K562 (cell line): ENCODE data around the gene CDAN1. TPM values are rescaled to one million over a fixed set of nuclear protein-coding genes. Genes with fewer than 3 reads are reported as not detected.

ENCODE experiments used
- ATAC-seq: fragments of 200-7000 bp; cut with Tn5 transposase; 3 replicates; pipeline ENCODE4 v1.9.1; 2020; ENCODE audit warnings: moderate library complexity
- BruUV-seq: library from RNA; stranded (reverse); fragments of 400-500 nt; replicated peaks from 2 replicates; lab custom pipeline; 2021; lab: Mats Ljungman, UMichigan
- CTCF ChIA-PET: fragments of 300-600 bp; formaldehyde crosslinking; extraction: SDS; loops from one replicate; lab custom pipeline; 2021; ENCODE audit warnings: low intra/inter-chr PET ratio; lab: Yijun Ruan, JAX
- POLR2A ChIA-PET: fragments of 300-600, 350-650 bp; sonication (Branson Sonifier 250); formaldehyde crosslinking; extraction: SDS; loops from one replicate; lab custom pipeline; 2021; ENCODE audit warnings: antibody characterized with exemption, inconsistent platforms; lab: Yijun Ruan, JAX
- DNase-seq, 4 experiments: peaks; one replicate each; pipeline versions ENCODE4 v3.0.0 to v3.0.0-alpha.2; 2011 to 2018; ENCODE audit warnings: low spot score in 3 of 4, mixed read lengths in 3 of 4; ENCODE audit errors: extremely low read depth in 1 of 4
- FAIRE-seq: peaks from 2 replicates; lab custom pipeline; 2011; peaks lifted over from hg19 to GRCh38; lab: Jason Lieb, UNC
- H2AFZ ChIP-seq: 2 replicates; pipeline ENCODE4 v1.6.0; 2011; ENCODE audit warnings: low read depth, low read length, control low read depth, inconsistent platforms
- H3K27ac ChIP-seq: fragments of 200-600 bp; 3 replicates; pipeline ENCODE4 v1.8.0; 2011; ENCODE audit warnings: low read depth, mild to moderate bottlenecking, control low read depth, inconsistent platforms, low read length, moderate library complexity, mixed read lengths; ENCODE audit errors: extremely low read depth
- H3K27me3 ChIP-seq, 2 experiments: fragments of 300-600 bp in 1 of 2; 2 replicates in 1 of 2; 3 replicates in 1 of 2; pipeline versions ENCODE4 v1.6.0 to v1.8.0; 2011; ENCODE audit warnings: inconsistent platforms in 2 of 2, low read length in 2 of 2, mild to moderate bottlenecking in 1 of 2, mixed read lengths in 1 of 2, moderate library complexity in 1 of 2; ENCODE audit not compliant: control insufficient read depth in 2 of 2, insufficient read depth in 2 of 2
- H3K36me3 ChIP-seq: fragments of 300-600 bp; 3 replicates; pipeline ENCODE4 v1.8.0; 2011; ENCODE audit warnings: mild to moderate bottlenecking, low read length, inconsistent platforms; ENCODE audit not compliant: control insufficient read depth, insufficient read depth
- H3K4me1 ChIP-seq, 2 experiments: fragments of 200-600 bp in 1 of 2; replicated peaks in 1 of 2; 2 replicates in 1 of 2; 3 replicates in 1 of 2; pipeline versions ENCODE4 v1.5.1 to v1.8.0; 2011; ENCODE audit warnings: inconsistent platforms in 2 of 2, low read length in 2 of 2, mild to moderate bottlenecking in 1 of 2, mixed read lengths in 1 of 2, moderate library complexity in 1 of 2; ENCODE audit not compliant: control insufficient read depth in 2 of 2, insufficient read depth in 2 of 2
- H3K4me2 ChIP-seq: 2 replicates; pipeline ENCODE4 v1.6.1; 2011; ENCODE audit warnings: low read length, control low read depth, inconsistent platforms, mixed read lengths; ENCODE audit not compliant: insufficient read depth
- H3K4me3 ChIP-seq: fragments of 200-600 bp; sonication (generic), shearing (Covaris generic); 2 replicates; pipeline ENCODE4 v1.5.1; 2016; ENCODE audit warnings: control low read depth, inconsistent platforms
- H3K79me2 ChIP-seq: fragments of 200-600 bp; 3 replicates; pipeline ENCODE4 v1.8.0; 2011; ENCODE audit warnings: low read length, inconsistent platforms; ENCODE audit not compliant: control insufficient read depth, insufficient read depth
- H3K9ac ChIP-seq, 2 experiments: 2 replicates each; pipeline versions ENCODE4 v1.6.0 to v1.6.1; 2011; ENCODE audit warnings: low read depth in 2 of 2, low read length in 2 of 2, control low read depth in 1 of 2, inconsistent platforms in 1 of 2, mild to moderate bottlenecking in 1 of 2, mixed read lengths in 1 of 2; ENCODE audit not compliant: insufficient read depth in 1 of 2
- H3K9me1 ChIP-seq: one replicate; pipeline ENCODE4 v1.6.0; 2011; ENCODE audit warnings: inconsistent platforms, mild to moderate bottlenecking, low read length, moderate library complexity; ENCODE audit not compliant: control insufficient read depth, insufficient read depth
- H3K9me3 ChIP-seq: replicated peaks from 2 replicates; pipeline ENCODE4 v1.5.1; 2011; ENCODE audit warnings: low read depth, low read length, inconsistent platforms; ENCODE audit not compliant: control insufficient read depth, insufficient read depth
- H4K20me1 ChIP-seq: replicated peaks from 2 replicates; pipeline ENCODE4 v1.6.1; 2011; ENCODE audit warnings: low read length, inconsistent platforms, mixed read lengths; ENCODE audit not compliant: control insufficient read depth, insufficient read depth
- CBX1 ChIP-seq: sonication (generic); IDR thresholded peaks from 2 replicates; pipeline ENCODE4 v1.6.1; 2016; ENCODE audit warnings: antibody characterized with exemption, low read depth, mild to moderate bottlenecking
- CREB5 ChIP-seq: fragments of 250-450 bp; sonication (Bioruptor Pico); IDR thresholded peaks from 2 replicates; pipeline ENCODE4 v1.5.0; 2020; ENCODE audit warnings: mild to moderate bottlenecking
- ELF2 ChIP-seq: fragments of 250-450 bp; sonication (Bioruptor Pico); IDR thresholded peaks from 2 replicates; pipeline ENCODE4 v1.5.0; 2021; ENCODE audit warnings: mild to moderate bottlenecking
- ETV1 ChIP-seq: fragments of 450-650 bp; conservative IDR thresholded peaks from 2 replicates; pipeline ENCODE4 v1.6.1; 2016; ENCODE audit warnings: missing genetic modification characterization, control low read depth, low read depth, missing compliant biosample characterization
- JUN ChIP-seq, 2 experiments: sonication (generic) in 1 of 2; formaldehyde crosslinking in 1 of 2; IDR thresholded peaks; 2 replicates each; pipeline versions ENCODE4 v1.6.1 to v1.8.0; 2012 to 2022; ENCODE audit warnings: borderline replicate concordance in 2 of 2, mild to moderate bottlenecking in 2 of 2, improper control_type of control experiment in 1 of 2, low read depth in 1 of 2, low read length in 1 of 2, missing genetic modification reagents in 1 of 2
- POLR2G ChIP-seq: fragments of 200-400 bp; formaldehyde crosslinking; IDR thresholded peaks from 2 replicates; pipeline ENCODE4 v1.6.1; 2017; ENCODE audit warnings: low read depth, mild to moderate bottlenecking, antibody characterized with exemption, low read length, moderate library complexity
- TBP ChIP-seq: optimal IDR thresholded peaks from 2 replicates; pipeline ENCODE3; 2011; ENCODE audit warnings: low read depth, low read length, improper control_type of control experiment
- TCF7 ChIP-seq: sonication (generic); IDR thresholded peaks from 2 replicates; pipeline ENCODE4 v1.6.1; 2016; ENCODE audit warnings: antibody characterized with exemption, borderline replicate concordance
- TGIF2 ChIP-seq: sonication (generic); formaldehyde crosslinking; IDR thresholded peaks from 2 replicates; pipeline ENCODE4 v1.8.1; 2022; ENCODE audit warnings: mild to moderate bottlenecking, missing genetic modification reagents, moderate library complexity
- ZC3H4 ChIP-seq: sonication (generic); formaldehyde crosslinking; IDR thresholded peaks from 2 replicates; pipeline ENCODE4 v1.9.0; 2021; ENCODE audit warnings: missing genetic modification reagents, borderline replicate concordance
- ZNF143 ChIP-seq: sonication (generic); formaldehyde crosslinking; IDR thresholded peaks from 2 replicates; pipeline ENCODE4 v1.9.0; 2022; ENCODE audit warnings: mild to moderate bottlenecking, missing genetic modification reagents
- WGBS: fragments of 100-300 bp; shearing (Covaris generic); methylation state at CpG from one replicate; pipeline ENCODE4 v1.1.6; 2016; ENCODE audit warnings: low coverage, mixed read lengths; ENCODE audit not compliant: insufficient coverage; ENCODE audit errors: missing lambda C conversion rate; 5-methylcytosine and 5-hydroxymethylcytosine counted together
- in situ Hi-C: fragments of 300-500 bp; cut with MboI; formaldehyde crosslinking; loops from 4 replicates; pipeline ENCODE4 v1.15.0; 2018; ENCODE audit warnings: inconsistent platforms, mixed read lengths
- intact Hi-C: fragments of 100-400 bp; cut with micrococcal nuclease; formaldehyde crosslinking; loops from 2 replicates; pipeline ENCODE4 v1.14.2; 2022
- polyA plus RNA-seq, 8 experiments: library from polyadenylated mRNA; depleted of rRNA in 4 of 8; stranded (reverse) in 5 of 8; unstranded in 3 of 8; fragments of >200 nt; fragmentation: Nextera tagmentation in 2 of 8; fragmentation: Illumina TruSeq in 1 of 8; extraction: Ambion mirVana in 2 of 8; extraction: Trizol in 1 of 8; gene quantifications; 2 replicates each; pipeline versions ENCODE4 v1.2.1 to v1.2.3, GENCODE V29; 2011 to 2014; ENCODE audit warnings: inconsistent platforms in 1 of 8, missing spikeins in 1 of 8
- total RNA-seq, 7 experiments: library from RNA; depleted of rRNA in 6 of 7; stranded (reverse); fragments of >200 nt in 6 of 7; fragmentation: Illumina TruSeq in 2 of 7; extraction: Trizol in 2 of 7; gene quantifications; 2 replicates each; pipeline versions ENCODE4 v1.2.1 to v1.2.3, GENCODE V29; 2011 to 2021; ENCODE audit warnings: low replicate concordance in 1 of 7
- TF ChIP-seq, protein P1 (sequence below), 2 experiments: fragments of 450-650 bp in 1 of 2; IDR thresholded peaks; 2 replicates each; pipeline ENCODE4 v1.6.1; 2011 to 2017; ENCODE audit warnings: low read depth in 2 of 2, antibody characterized with exemption in 1 of 2, borderline replicate concordance in 1 of 2, low read length in 1 of 2, mild to moderate bottlenecking in 1 of 2, mixed read lengths in 1 of 2; ENCODE audit not compliant: control insufficient read depth in 1 of 2
- TF ChIP-seq, protein P2 (sequence below): sonication (generic); formaldehyde crosslinking; IDR thresholded peaks from 2 replicates; pipeline ENCODE4 v1.8.0; 2022; ENCODE audit warnings: missing genetic modification reagents, mild to moderate bottlenecking, borderline replicate concordance
- TF ChIP-seq, protein P3 (sequence below): sonication (generic); formaldehyde crosslinking; IDR thresholded peaks from 2 replicates; pipeline ENCODE4 v1.8.1; 2022; ENCODE audit warnings: missing genetic modification reagents

The CDAN1 gene
- total and polyA plus RNA-seq, 9 of the 15 experiments (the other 6 are each of a cell fraction or from before 2014, with no cell fraction given): 1.6 to 34.4 (median 13.8) TPM

DNA sequence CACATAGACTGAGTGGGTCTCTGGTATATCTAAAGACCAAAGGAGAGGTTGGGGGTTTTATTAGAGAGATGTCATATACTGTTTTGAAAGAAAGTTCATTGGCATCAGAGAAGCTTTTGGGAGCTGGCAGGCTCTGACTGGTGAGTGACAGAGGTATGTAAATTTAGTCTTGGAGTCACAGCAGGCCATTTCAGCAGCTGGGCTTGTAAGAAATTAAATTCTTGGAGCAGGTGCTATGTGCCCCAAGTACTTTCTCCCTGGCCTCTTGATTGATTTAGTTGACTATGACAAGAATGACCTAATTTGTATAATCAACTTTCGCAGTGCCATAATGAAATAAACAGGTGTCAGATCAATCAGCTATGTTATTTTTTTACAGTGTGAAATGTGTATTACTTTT lies 47.8 kb upstream of the CDAN1 start:
- in situ Hi-C loops: no loop called here
- CTCF ChIA-PET: no interaction called here
- POLR2A ChIA-PET: no interaction called here
- H3K27me3 ChIP-seq: no peaks in the 10 kb centered on the region
- H3K4me3 ChIP-seq: no peak overlapping the region
- no peak overlapping the region for H3K4me2 ChIP-seq
- ATAC-seq (no peak), DNase-seq (no peak), FAIRE-seq (no peak)
- H2AFZ ChIP-seq: no peak overlapping the region
- no peak overlapping the region for H3K27ac ChIP-seq
- H3K9ac ChIP-seq: no peak overlapping the region
- no TSS peak for BruUV-seq
- H3K9me1 ChIP-seq: no peaks in the 10 kb centered on the region
- no peaks in the 10 kb centered on the region for H4K20me1 ChIP-seq
- no peaks in the 10 kb centered on the region for H3K79me2 ChIP-seq
- WGBS: 93% methylated on average over 1 of the region's 1 CpG
- H3K36me3 ChIP-seq: peaks cover 7% of the 10 kb centered on the region; the same call in 1 of the 3 replicates
- H3K9me3 ChIP-seq: no peaks in the 10 kb centered on the region
- intact Hi-C loops: no loop called here
- no peaks in the 10 kb centered on the region for H3K4me1 ChIP-seq
- TF ChIP-seq, protein P1, sequence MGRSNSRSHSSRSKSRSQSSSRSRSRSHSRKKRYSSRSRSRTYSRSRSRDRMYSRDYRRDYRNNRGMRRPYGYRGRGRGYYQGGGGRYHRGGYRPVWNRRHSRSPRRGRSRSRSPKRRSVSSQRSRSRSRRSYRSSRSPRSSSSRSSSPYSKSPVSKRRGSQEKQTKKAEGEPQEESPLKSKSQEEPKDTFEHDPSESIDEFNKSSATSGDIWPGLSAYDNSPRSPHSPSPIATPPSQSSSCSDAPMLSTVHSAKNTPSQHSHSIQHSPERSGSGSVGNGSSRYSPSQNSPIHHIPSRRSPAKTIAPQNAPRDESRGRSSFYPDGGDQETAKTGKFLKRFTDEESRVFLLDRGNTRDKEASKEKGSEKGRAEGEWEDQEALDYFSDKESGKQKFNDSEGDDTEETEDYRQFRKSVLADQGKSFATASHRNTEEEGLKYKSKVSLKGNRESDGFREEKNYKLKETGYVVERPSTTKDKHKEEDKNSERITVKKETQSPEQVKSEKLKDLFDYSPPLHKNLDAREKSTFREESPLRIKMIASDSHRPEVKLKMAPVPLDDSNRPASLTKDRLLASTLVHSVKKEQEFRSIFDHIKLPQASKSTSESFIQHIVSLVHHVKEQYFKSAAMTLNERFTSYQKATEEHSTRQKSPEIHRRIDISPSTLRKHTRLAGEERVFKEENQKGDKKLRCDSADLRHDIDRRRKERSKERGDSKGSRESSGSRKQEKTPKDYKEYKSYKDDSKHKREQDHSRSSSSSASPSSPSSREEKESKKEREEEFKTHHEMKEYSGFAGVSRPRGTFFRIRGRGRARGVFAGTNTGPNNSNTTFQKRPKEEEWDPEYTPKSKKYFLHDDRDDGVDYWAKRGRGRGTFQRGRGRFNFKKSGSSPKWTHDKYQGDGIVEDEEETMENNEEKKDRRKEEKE (IDR thresholded peaks at IDR 0.05; ENCODE audit: borderline replicate concordance in 1 of 2, control insufficient read depth in 1 of 2, low read depth in 2 of 2, low read length in 1 of 2): no peak
- TF ChIP-seq ZC3H4 (CRISPR knock-in tag) (no peak), TGIF2 (CRISPR knock-in tag) (no peak), TCF7 (no peak), CREB5 (no peak), ETV1 (tag) (no peak), JUN (IDR thresholded peaks at IDR 0.05; ENCODE audit: borderline replicate concordance, low read depth, low read length) (no peak), JUN (CRISPR knock-in tag; IDR thresholded peaks at IDR 0.05; ENCODE audit: borderline replicate concordance) (no peak), ZNF143 (CRISPR knock-in tag) (no peak), ELF2 (CRISPR knock-in tag) (no peak), POLR2G (no peak), TBP (no peak), CBX1 (no peak)
- TF ChIP-seq, protein P2, sequence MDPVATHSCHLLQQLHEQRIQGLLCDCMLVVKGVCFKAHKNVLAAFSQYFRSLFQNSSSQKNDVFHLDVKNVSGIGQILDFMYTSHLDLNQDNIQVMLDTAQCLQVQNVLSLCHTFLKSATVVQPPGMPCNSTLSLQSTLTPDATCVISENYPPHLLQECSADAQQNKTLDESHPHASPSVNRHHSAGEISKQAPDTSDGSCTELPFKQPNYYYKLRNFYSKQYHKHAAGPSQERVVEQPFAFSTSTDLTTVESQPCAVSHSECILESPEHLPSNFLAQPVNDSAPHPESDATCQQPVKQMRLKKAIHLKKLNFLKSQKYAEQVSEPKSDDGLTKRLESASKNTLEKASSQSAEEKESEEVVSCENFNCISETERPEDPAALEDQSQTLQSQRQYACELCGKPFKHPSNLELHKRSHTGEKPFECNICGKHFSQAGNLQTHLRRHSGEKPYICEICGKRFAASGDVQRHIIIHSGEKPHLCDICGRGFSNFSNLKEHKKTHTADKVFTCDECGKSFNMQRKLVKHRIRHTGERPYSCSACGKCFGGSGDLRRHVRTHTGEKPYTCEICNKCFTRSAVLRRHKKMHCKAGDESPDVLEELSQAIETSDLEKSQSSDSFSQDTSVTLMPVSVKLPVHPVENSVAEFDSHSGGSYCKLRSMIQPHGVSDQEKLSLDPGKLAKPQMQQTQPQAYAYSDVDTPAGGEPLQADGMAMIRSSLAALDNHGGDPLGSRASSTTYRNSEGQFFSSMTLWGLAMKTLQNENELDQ (CRISPR knock-in tag): no peak
- TF ChIP-seq, protein P3, sequence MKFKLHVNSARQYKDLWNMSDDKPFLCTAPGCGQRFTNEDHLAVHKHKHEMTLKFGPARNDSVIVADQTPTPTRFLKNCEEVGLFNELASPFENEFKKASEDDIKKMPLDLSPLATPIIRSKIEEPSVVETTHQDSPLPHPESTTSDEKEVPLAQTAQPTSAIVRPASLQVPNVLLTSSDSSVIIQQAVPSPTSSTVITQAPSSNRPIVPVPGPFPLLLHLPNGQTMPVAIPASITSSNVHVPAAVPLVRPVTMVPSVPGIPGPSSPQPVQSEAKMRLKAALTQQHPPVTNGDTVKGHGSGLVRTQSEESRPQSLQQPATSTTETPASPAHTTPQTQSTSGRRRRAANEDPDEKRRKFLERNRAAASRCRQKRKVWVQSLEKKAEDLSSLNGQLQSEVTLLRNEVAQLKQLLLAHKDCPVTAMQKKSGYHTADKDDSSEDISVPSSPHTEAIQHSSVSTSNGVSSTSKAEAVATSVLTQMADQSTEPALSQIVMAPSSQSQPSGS: no peak
